DND-41 (cell line): ENCODE measurements around the gene DSCAML1.

ENCODE experiments used
- CTCF ChIP-seq: IDR thresholded peaks from 2 replicates; pipeline ENCODE4 v1.5.1; 2012; ENCODE audit warnings: borderline replicate concordance, low read length, moderate library complexity, mild to moderate bottlenecking; ENCODE audit not compliant: poor library complexity, severe bottlenecking; ENCODE audit errors: extremely low read depth
- EZH2 ChIP-seq: IDR thresholded peaks from 3 replicates; pipeline ENCODE4 v1.6.1; 2012; ENCODE audit warnings: borderline replicate concordance, low read depth, mild to moderate bottlenecking, moderate library complexity, low read length, inconsistent platforms; ENCODE audit not compliant: severe bottlenecking

GRCh38 chr11:117754030-117754429 is 43.0 kb downstream of the DSCAML1 start:
- TF ChIP-seq CTCF (no peak), EZH2 (no peak)
